Measurements from ENCODE around the gene KRT6A. TPM values are rescaled to one million over a fixed set of nuclear protein-coding genes. Genes with fewer than 3 reads are reported as not detected.

KRT6A gene
- total and polyA plus RNA-seq, 2 donors (not counting 1 experiment from before 2014, with no cell fraction given), result 41.1 TPM; not detected in 1

DNA sequence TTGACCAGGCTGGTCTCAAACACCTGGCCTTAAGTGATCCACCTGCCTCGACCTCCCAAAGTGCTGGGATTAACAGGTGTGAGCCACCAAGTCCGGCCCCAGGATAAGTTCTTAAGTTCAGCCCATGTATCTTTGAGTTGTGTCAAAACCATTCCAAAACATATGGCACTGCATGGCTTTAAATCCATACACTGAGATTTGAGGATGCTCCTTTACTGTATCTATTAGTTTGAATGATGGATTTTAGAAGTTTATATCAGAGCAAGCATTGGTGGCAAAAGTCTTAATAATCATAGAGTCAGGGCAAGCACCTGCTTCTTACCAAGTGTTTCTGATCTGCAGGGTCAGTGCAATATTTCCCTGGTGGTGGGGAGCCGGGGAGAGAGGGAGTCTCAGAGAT is 47.2 kb downstream of the KRT6A start:
- no peaks in the 10 kb centered on the region for H3K4me1 ChIP-seq (ENCODE audit: control insufficient read depth, extremely low read depth, insufficient read depth, low read length)
- no peaks in the 10 kb centered on the region for H4K20me1 ChIP-seq (ENCODE audit: control insufficient read depth, extremely low read depth, insufficient read depth, low read length)
- H3K36me3 ChIP-seq (ENCODE audit: control insufficient read depth, insufficient read depth, low read length), result no peaks in the 10 kb centered on the region
- H3K27ac ChIP-seq (ENCODE audit: insufficient read depth, low read length), result no peak overlapping the region
- no peak overlapping the region for H2AFZ ChIP-seq (ENCODE audit: low read length)
- DNase-seq (ENCODE audit: low read depth in 2 of 2), result no peak
- no peaks in the 10 kb centered on the region for H3K9me3 ChIP-seq (ENCODE audit: control insufficient read depth, insufficient read depth, low read depth, low read length)
- TF ChIP-seq CTCF (conservative IDR thresholded peaks at IDR 0.05 in 1 of 2, IDR thresholded peaks at IDR 0.05 in 1 of 2; ENCODE audit: low read depth in 1 of 2, low read length in 2 of 2) (no peak), EZH2 (IDR thresholded peaks at IDR 0.05; ENCODE audit: low read length, missing control alignments) (no peak)
- H3K9ac ChIP-seq (ENCODE audit: insufficient read depth, low read length), result no peak overlapping the region
- no peak overlapping the region for H3K4me2 ChIP-seq (ENCODE audit: extremely low read depth, insufficient read depth, low read length)
- H3K79me2 ChIP-seq (ENCODE audit: control insufficient read depth, insufficient read depth, low read length), result no peaks in the 10 kb centered on the region
- no peak overlapping the region for H3K4me3 ChIP-seq (replicated peaks in 1 of 4; ENCODE audit: control extremely low read depth in 1 of 4, insufficient read depth in 1 of 4, low read depth in 3 of 4, low read length in 4 of 4)
- H3K27me3 ChIP-seq (ENCODE audit: control insufficient read depth, insufficient read depth, low read length), result peaks cover 2% of the 10 kb centered on the region

- TF ChIP-seq CTCF (conservative IDR thresholded peaks at IDR 0.05 in 1 of 2, IDR thresholded peaks at IDR 0.05 in 1 of 2; ENCODE audit: low read depth in 1 of 2, low read length in 2 of 2), result no peak
- no peak for TF ChIP-seq EZH2 (IDR thresholded peaks at IDR 0.05; ENCODE audit: low read length, missing control alignments)
- Histone ChIP-seq H4K20me1 (ENCODE audit: control insufficient read depth, extremely low read depth, insufficient read depth, low read length) (no peaks in the 10 kb centered on the region), H3K9me3 (ENCODE audit: control insufficient read depth, insufficient read depth, low read depth, low read length) (no peaks in the 10 kb centered on the region), H3K79me2 (ENCODE audit: control insufficient read depth, insufficient read depth, low read length) (no peaks in the 10 kb centered on the region), H3K27me3 (ENCODE audit: control insufficient read depth, insufficient read depth, low read length) (no peaks in the 10 kb centered on the region), H3K4me3 (replicated peaks in 1 of 4; ENCODE audit: control extremely low read depth in 1 of 4, insufficient read depth in 1 of 4, low read depth in 3 of 4, low read length in 4 of 4) (no peak overlapping the region), H3K9ac (ENCODE audit: insufficient read depth, low read length) (no peak overlapping the region), H2AFZ (ENCODE audit: low read length) (no peak overlapping the region), H3K27ac (ENCODE audit: insufficient read depth, low read length) (no peak overlapping the region), H3K36me3 (ENCODE audit: control insufficient read depth, insufficient read depth, low read length) (no peaks in the 10 kb centered on the region), H3K4me1 (ENCODE audit: control insufficient read depth, extremely low read depth, insufficient read depth, low read length) (no peaks in the 10 kb centered on the region), H3K4me2 (ENCODE audit: extremely low read depth, insufficient read depth, low read length) (no peak overlapping the region)
- DNase-seq (ENCODE audit: low read depth in 2 of 2), result peak in 1 of 2 donors; percentile 66
Observed at GRCh38 chr12:52444647-52445595, 48.1 kb downstream of the KRT6A start.

- no peaks in the 10 kb centered on the region for H3K9me3 ChIP-seq (ENCODE audit: control insufficient read depth, insufficient read depth, low read depth, low read length)
- no peak overlapping the region for H3K9ac ChIP-seq (ENCODE audit: insufficient read depth, low read length)
- TF ChIP-seq EZH2 (IDR thresholded peaks at IDR 0.05; ENCODE audit: low read length, missing control alignments) (no peak), CTCF (conservative IDR thresholded peaks at IDR 0.05 in 1 of 2, IDR thresholded peaks at IDR 0.05 in 1 of 2; ENCODE audit: low read depth in 1 of 2, low read length in 2 of 2) (no peak)
- no peak for DNase-seq (ENCODE audit: low read depth in 2 of 2)
- no peak overlapping the region for H3K4me3 ChIP-seq (replicated peaks in 1 of 4; ENCODE audit: control extremely low read depth in 1 of 4, insufficient read depth in 1 of 4, low read depth in 3 of 4, low read length in 4 of 4)
- no peaks in the 10 kb centered on the region for H4K20me1 ChIP-seq (ENCODE audit: control insufficient read depth, extremely low read depth, insufficient read depth, low read length)
- H2AFZ ChIP-seq (ENCODE audit: low read length), result no peak overlapping the region
- H3K4me2 ChIP-seq (ENCODE audit: extremely low read depth, insufficient read depth, low read length), result no peak overlapping the region
- H3K79me2 ChIP-seq (ENCODE audit: control insufficient read depth, insufficient read depth, low read length), result no peaks in the 10 kb centered on the region
- no peaks in the 10 kb centered on the region for H3K27me3 ChIP-seq (ENCODE audit: control insufficient read depth, insufficient read depth, low read length)
- no peak overlapping the region for H3K27ac ChIP-seq (ENCODE audit: insufficient read depth, low read length)
- H3K4me1 ChIP-seq (ENCODE audit: control insufficient read depth, extremely low read depth, insufficient read depth, low read length), result no peaks in the 10 kb centered on the region
- no peaks in the 10 kb centered on the region for H3K36me3 ChIP-seq (ENCODE audit: control insufficient read depth, insufficient read depth, low read length)
Observed at GRCh38 chr12:52443966-52444365, 49.1 kb downstream of the KRT6A start.
